A549 treated with dexamethasone at 1 μM for 4 hours (cell line): ENCODE results near the gene PLD5. TPM values are rescaled to one million over a fixed set of nuclear protein-coding genes. Genes with fewer than 3 reads are reported as not detected.

Source experiments
- total RNA-seq: library from RNA; stranded (reverse); fragments of 200-300 nt; extraction: Qiagen RNA extraction; gene quantifications from 5 replicates; pipeline ENCODE4 v1.2.3, GENCODE V29; 2022

Gene PLD5
- 1.6 to 2.6 TPM (median 2.4 TPM) in 5 replicates for total RNA-seq

DNA sequence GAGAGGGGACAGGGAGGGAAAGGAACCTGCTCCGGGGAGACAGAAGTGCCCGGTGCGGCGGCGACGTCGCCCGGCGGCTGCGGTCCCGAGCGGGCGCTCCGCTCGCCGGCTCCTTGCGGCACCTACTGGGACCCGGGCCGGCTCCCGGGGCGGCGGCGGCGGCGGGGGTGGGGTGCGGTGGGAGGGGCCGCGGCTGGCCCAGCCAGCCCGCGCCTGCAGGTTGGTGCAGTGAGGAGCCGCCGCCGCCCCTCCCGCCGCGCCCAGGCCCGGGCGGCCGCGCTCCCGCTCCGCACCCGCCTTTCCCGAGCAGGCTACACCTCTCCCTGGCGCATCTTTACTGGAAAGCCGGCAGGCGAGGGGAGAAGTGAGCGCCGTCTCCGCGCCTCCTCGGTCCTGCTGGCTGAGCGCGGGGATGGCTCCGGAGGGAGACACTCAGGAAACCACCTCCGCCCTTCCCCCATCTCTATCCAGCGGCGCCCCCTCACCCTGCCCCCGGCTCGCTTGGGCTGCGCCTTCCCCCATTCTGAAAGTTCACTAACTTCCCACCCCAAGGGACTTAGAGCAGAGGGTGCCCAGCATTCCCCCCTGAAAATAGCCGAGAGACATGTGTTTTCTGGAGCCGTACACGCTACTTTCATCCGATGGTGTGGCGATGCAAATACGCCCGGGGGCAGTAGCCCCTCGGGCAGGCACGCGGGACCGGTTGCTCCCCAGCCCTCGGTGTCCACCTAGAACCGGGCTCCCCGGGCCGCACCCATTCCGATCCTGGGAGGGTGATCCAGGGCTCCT lies at the start of gene PLD5:
TSS of gene PLD5 (minus strand) at position 127 of the 789 bp plus-strand sequence.

